Body of pancreas (tissue), 4 donors: Measurements from ENCODE around the gene GAD1. TPM values are rescaled to one million over a fixed set of nuclear protein-coding genes. Genes with fewer than 3 reads are reported as not detected.

Source experiments
- ATAC-seq: fragments of 150-250 bp; one replicate; pipeline ENCODE4 v1.9.1; 2016
- DNase-seq, 4 donors: peaks; one replicate each; pipeline ENCODE4 v3.0.0-alpha.2; 2019
- H3K27ac ChIP-seq, 4 donors: fragments of 200-600 bp; sonication (generic); 1 replicate in 3 of 4; 2 replicates in 1 of 4; pipeline versions ENCODE4 v1.5.1 to v1.6.1; 2016 to 2019; ENCODE audit warnings: mild to moderate bottlenecking in 1 of 4, mixed read lengths in 1 of 4, moderate library complexity in 1 of 4
- H3K27me3 ChIP-seq, 2 donors: fragments of 200-600 bp; sonication (generic); one replicate each; pipeline ENCODE4 v1.6.0; 2016; ENCODE audit warnings: mild to moderate bottlenecking in 1 of 2
- H3K36me3 ChIP-seq, 2 donors: fragments of 200-600 bp; sonication (generic); replicated peaks in 1 of 2; 2 replicates each; pipeline ENCODE4 v1.5.1; 2016; ENCODE audit warnings: low read depth in 2 of 2; ENCODE audit not compliant: insufficient read depth in 1 of 2
- H3K4me1 ChIP-seq: fragments of 200-600 bp; sonication (generic); one replicate; pipeline ENCODE4 v1.6.0; 2016
- H3K4me3 ChIP-seq, 2 donors: fragments of 200-600 bp; sonication (generic); 1 replicate in 1 of 2; 2 replicates in 1 of 2; pipeline ENCODE4 v1.5.1; 2016 to 2019
- H3K9me3 ChIP-seq, 3 donors: fragments of 200-600 bp; sonication (generic); 1 replicate in 2 of 3; 2 replicates in 1 of 3; pipeline ENCODE4 v1.5.1; 2016
- POLR2A ChIP-seq, 3 donors: fragments of 450-650 bp; IDR thresholded peaks; one replicate each; pipeline ENCODE4 v1.6.1; 2016; ENCODE audit warnings: antibody characterized with exemption in 3 of 3, mild to moderate bottlenecking in 2 of 3
- WGBS, 2 donors: methylation state at CpG; one replicate each; pipeline ENCODE4 v1.1.5; 2017; 5-methylcytosine and 5-hydroxymethylcytosine counted together
- intact Hi-C: fragments of 100-400 bp; cut with DNase I; formaldehyde crosslinking; loops from one replicate; pipeline ENCODE4 v1.15.1; 2023
- small RNA-seq: library from RNA; depleted of rRNA; stranded (forward); fragments of <200 nt; gene quantifications from one replicate; pipeline ENCODE3, GENCODE V24; 2016
- total RNA-seq, 2 donors: library from RNA; depleted of rRNA; stranded (reverse); fragments of >200 nt; gene quantifications; one replicate each; pipeline ENCODE4 v1.1.0, GENCODE V29; 2016
- TF ChIP-seq, protein P1 (sequence below), 7 experiments: fragments of 450-650 bp in 4 of 7; fragments of 200-600 bp in 3 of 7; sonication (generic) in 3 of 7; IDR thresholded peaks; one replicate each; pipeline ENCODE4 v1.5.1; 2016 to 2019; ENCODE audit warnings: antibody characterized with exemption in 7 of 7

The GAD1 gene
- total RNA-seq, 2 donors from 2014 or later, result not detected

DNA sequence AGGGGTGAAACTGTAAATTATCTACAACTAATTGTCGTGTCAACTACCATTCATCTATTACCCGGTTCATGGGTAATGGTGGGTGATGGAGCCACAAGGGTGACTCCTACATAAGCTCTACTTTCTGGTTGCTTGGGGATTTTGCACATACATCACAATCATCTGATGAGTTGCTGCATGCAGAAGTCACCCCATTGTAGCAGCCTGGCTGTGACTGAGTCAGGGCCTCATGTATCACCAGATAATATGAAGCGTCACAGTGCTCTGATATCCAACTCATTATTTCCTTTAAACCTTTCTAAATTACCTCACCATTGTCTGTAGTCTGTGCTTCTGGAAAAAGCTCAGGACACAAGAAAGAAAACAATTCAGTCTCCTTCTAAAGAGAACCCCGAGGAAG, 79.9 kb downstream of the GAD1 start:
- intact Hi-C loops, result no loop called here
- no peaks in the 10 kb centered on the region for H3K27me3 ChIP-seq
- DNase-seq (no peak), ATAC-seq (no peak)
- TF ChIP-seq, protein P1, sequence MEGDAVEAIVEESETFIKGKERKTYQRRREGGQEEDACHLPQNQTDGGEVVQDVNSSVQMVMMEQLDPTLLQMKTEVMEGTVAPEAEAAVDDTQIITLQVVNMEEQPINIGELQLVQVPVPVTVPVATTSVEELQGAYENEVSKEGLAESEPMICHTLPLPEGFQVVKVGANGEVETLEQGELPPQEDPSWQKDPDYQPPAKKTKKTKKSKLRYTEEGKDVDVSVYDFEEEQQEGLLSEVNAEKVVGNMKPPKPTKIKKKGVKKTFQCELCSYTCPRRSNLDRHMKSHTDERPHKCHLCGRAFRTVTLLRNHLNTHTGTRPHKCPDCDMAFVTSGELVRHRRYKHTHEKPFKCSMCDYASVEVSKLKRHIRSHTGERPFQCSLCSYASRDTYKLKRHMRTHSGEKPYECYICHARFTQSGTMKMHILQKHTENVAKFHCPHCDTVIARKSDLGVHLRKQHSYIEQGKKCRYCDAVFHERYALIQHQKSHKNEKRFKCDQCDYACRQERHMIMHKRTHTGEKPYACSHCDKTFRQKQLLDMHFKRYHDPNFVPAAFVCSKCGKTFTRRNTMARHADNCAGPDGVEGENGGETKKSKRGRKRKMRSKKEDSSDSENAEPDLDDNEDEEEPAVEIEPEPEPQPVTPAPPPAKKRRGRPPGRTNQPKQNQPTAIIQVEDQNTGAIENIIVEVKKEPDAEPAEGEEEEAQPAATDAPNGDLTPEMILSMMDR (IDR thresholded peaks at IDR 0.05), result no peak
- TF ChIP-seq POLR2A (IDR thresholded peaks at IDR 0.05), result no peak
- H3K4me3 ChIP-seq, result no peak overlapping the region
- H3K27ac ChIP-seq, result no peak overlapping the region
- no peaks in the 10 kb centered on the region for H3K36me3 ChIP-seq
- WGBS, 2 donors, result 75 to 79% methylated on average over 4 of the region's 4 CpGs
- no peaks in the 10 kb centered on the region for H3K9me3 ChIP-seq
- no peaks in the 10 kb centered on the region for H3K4me1 ChIP-seq

DNA sequence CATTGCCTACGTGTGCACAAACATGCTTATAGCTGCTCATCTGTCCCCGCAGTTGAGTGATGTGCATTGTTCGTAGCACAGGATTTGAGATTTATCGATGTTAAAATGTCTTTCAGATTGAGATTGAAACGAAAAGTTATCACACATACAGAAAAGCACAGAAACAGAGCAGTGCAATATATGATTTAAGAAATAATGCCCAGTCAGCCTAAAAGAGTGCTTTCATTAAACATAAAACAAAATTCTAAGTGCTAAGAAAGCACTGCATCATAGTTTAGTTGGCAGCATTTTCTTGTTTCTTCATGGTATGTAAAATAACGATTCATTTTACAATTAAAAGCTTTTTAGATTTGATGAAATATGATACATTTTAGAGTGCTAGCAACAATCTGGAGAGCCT, 80.4 kb downstream of the GAD1 start:
- H3K4me1 ChIP-seq, result no peaks in the 10 kb centered on the region
- H3K27ac ChIP-seq, result no peak overlapping the region
- ATAC-seq (no peak), DNase-seq (no peak)
- WGBS, 2 donors, result 77 to 85% methylated on average over 6 of the region's 6 CpGs
- TF ChIP-seq POLR2A (IDR thresholded peaks at IDR 0.05), result no peak
- TF ChIP-seq, protein P1 (IDR thresholded peaks at IDR 0.05), result no peak
- no peak overlapping the region for H3K4me3 ChIP-seq
- intact Hi-C loops, result no loop called here
- H3K36me3 ChIP-seq, result no peaks in the 10 kb centered on the region
- H3K27me3 ChIP-seq, result no peaks in the 10 kb centered on the region
- H3K9me3 ChIP-seq, result no peaks in the 10 kb centered on the region

DNA sequence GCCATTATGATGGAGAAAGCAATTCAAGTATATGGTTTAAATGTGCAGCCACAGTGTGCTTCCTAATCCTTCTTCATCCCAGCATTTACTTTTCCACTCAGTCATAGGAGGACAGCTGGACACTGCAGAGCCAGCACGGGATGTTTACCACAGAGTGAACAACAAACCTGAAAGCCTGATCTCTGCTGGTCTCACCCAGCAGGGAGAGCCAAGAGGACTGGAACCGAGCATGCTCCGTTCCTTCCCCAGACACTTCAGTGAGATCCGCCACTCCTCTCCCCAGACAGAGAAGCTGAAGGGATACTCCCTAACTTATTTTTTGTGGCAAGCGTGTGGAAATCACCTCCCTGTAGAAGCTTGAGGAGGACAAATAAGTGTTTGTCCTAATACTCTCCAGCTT, 89.2 kb downstream of the GAD1 start:
- Histone ChIP-seq H3K36me3 (no peaks in the 10 kb centered on the region), H3K4me3 (no peak overlapping the region), H3K9me3 (peaks cover 0 to 4% (median 3%) of the 10 kb centered on the region in 3 donors), H3K4me1 (no peaks in the 10 kb centered on the region), H3K27me3 (no peaks in the 10 kb centered on the region), H3K27ac (no peak overlapping the region)
- no peak for DNase-seq
- TF ChIP-seq, protein P1 (IDR thresholded peaks at IDR 0.05), result no peak
- no peak for TF ChIP-seq POLR2A (IDR thresholded peaks at IDR 0.05)
- WGBS, 2 donors, result 45 to 57% methylated on average over 5 of the region's 5 CpGs
- ATAC-seq, result no peak
- intact Hi-C loops, result no loop called here

Small RNA genes lying within 50 kb of the gene (small RNA-seq; reads per million reads assigned to genes)
- gene RF00019, result not detected

Other genes starting within 250 kb of the GAD1 start
- under 1 TPM in 1 of 2 donors, not detected in 1; 0.78 TPM for gene SP5, start 101.5 kb upstream of the GAD1 start, total RNA-seq
- gene ERICH2, start 46.5 kb upstream of the GAD1 start, total RNA-seq, result not detected
- gene GORASP2, start 112.4 kb downstream of the GAD1 start, total RNA-seq, result 10 to 100 TPM; 44.4 to 65.6 TPM